Breast epithelium (tissue), 3 donors: ENCODE measurements around the gene ATG9B.

ENCODE experiments used
- CTCF ChIP-seq, 3 donors: fragments of 450-650 bp; IDR thresholded peaks; one replicate each; pipeline ENCODE4 v1.5.1; 2016 to 2017; ENCODE audit warnings: antibody characterized with exemption in 3 of 3, mild to moderate bottlenecking in 3 of 3, moderate library complexity in 3 of 3
- POLR2A ChIP-seq: fragments of 450-650 bp; IDR thresholded peaks from one replicate; pipeline ENCODE4 v1.6.1; 2016; ENCODE audit warnings: antibody characterized with exemption, mild to moderate bottlenecking, moderate library complexity
- POLR2AphosphoS5 ChIP-seq, 3 donors: sonication (generic); formaldehyde crosslinking; IDR thresholded peaks; one replicate each; pipeline ENCODE4 v1.6.1; 2017; ENCODE audit warnings: antibody characterized with exemption in 3 of 3

GRCh38 chr7:150968056-150968733 is 56.1 kb downstream of the ATG9B start:
- TF ChIP-seq CTCF (IDR thresholded peaks at IDR 0.05) (no peak), POLR2A (no peak), POLR2AphosphoS5 (IDR thresholded peaks at IDR 0.05) (no peak)
